Prostate gland (tissue), 2 donors: Measurements from ENCODE around the gene GMEB1.
"Not testable (repeated sequence)": the region's sequence is repeated elsewhere in the genome, so short reads cannot be mapped to it uniquely, and the experiment has no call there.

Source experiments
- CTCF ChIP-seq, 4 experiments: fragments of 200-600 bp in 2 of 4; fragments of 450-650 bp in 2 of 4; sonication (generic) in 2 of 4; IDR thresholded peaks; 1 replicate in 3 of 4; 2 replicates in 1 of 4; pipeline ENCODE4 v1.5.1; 2016 to 2019; ENCODE audit warnings: antibody characterized with exemption in 4 of 4, mild to moderate bottlenecking in 2 of 4, moderate library complexity in 2 of 4
- POLR2AphosphoS5 ChIP-seq: sonication (generic); formaldehyde crosslinking; IDR thresholded peaks from one replicate; pipeline ENCODE4 v1.6.1; 2017; ENCODE audit warnings: antibody characterized with exemption

- TF ChIP-seq CTCF (IDR thresholded peaks at IDR 0.05); POLR2AphosphoS5: not testable (repeated sequence)
Observed at GRCh38 chr1:28645406-28645805, 23.2 kb upstream of the GMEB1 start.
